Kidney (tissue), 14 donors: ENCODE measurements around the gene USP35. TPM values are rescaled to one million over a fixed set of nuclear protein-coding genes. Genes with fewer than 3 reads are reported as not detected.

Experiments
- DNase-seq, 5 donors: peaks; one replicate each; pipeline ENCODE4 v3.0.0-alpha.2; 2013 to 2020
- FAIRE-seq: peaks from 2 replicates; lab custom pipeline; 2012; peaks lifted over from hg19 to GRCh38; lab: Jason Lieb, UNC
- H3K27ac ChIP-seq, 2 donors: one replicate each; pipeline ENCODE4 v1.7.0; 2013; ENCODE audit warnings: low read depth in 2 of 2, low read length in 2 of 2, inconsistent platforms in 1 of 2
- H3K27me3 ChIP-seq: one replicate; pipeline ENCODE4 v1.7.1; 2013; ENCODE audit warnings: low read length, inconsistent platforms; ENCODE audit not compliant: control insufficient read depth, insufficient read depth
- H3K36me3 ChIP-seq, 3 donors: one replicate each; pipeline versions ENCODE4 v1.7.0 to v1.7.1; 2013; ENCODE audit warnings: low read length in 3 of 3, control low read depth in 1 of 3, inconsistent platforms in 1 of 3; ENCODE audit not compliant: insufficient read depth in 3 of 3, control insufficient read depth in 2 of 3
- H3K4me1 ChIP-seq, 3 donors: one replicate each; pipeline versions ENCODE4 v1.7.0 to v1.7.1; 2013; ENCODE audit warnings: low read length in 3 of 3, inconsistent platforms in 1 of 3, low read depth in 1 of 3; ENCODE audit not compliant: control insufficient read depth in 2 of 3, insufficient read depth in 2 of 3
- H3K4me3 ChIP-seq, 3 donors: one replicate each; pipeline versions ENCODE4 v1.7.0 to v1.8.1; 2013; ENCODE audit warnings: low read length in 3 of 3, control low read depth in 1 of 3, inconsistent platforms in 1 of 3
- H3K9ac ChIP-seq, 3 donors: one replicate each; pipeline versions ENCODE4 v1.7.0 to v1.7.1; 2013; ENCODE audit warnings: low read length in 3 of 3, control low read depth in 1 of 3, inconsistent platforms in 1 of 3
- H3K9me3 ChIP-seq, 3 donors: one replicate each; pipeline versions ENCODE4 v1.7.0 to v1.7.1; 2013; ENCODE audit warnings: low read length in 3 of 3, control low read depth in 1 of 3, inconsistent platforms in 1 of 3; ENCODE audit not compliant: control insufficient read depth in 2 of 3, insufficient read depth in 1 of 3
- intact Hi-C: fragments of 100-400 bp; cut with DNase I; formaldehyde crosslinking; loops from one replicate; pipeline ENCODE4 v1.11.1; 2022
- polyA plus RNA-seq: library from polyadenylated mRNA; stranded (reverse); fragments of 350-450 nt; fragmentation: Illumina TruSeq; extraction: RNeasy Lipid Tissue Mini Kit (QIAGEN cat#74804); gene quantifications from one replicate; pipeline ENCODE4 v1.2.3, GENCODE V29; 2014; ENCODE audit warnings: low read depth, low replicate concordance; ENCODE audit not compliant: insufficient read depth
- total RNA-seq: library from RNA; stranded (reverse); fragmentation: NEBNext Ultra II Directional; extraction: Animal tissue kit (Norgen Biotek cat#: 25700); gene quantifications from one replicate; pipeline ENCODE4 v1.2.1, GENCODE V29; 2021
- TF ChIP-seq, protein P1 (sequence below): IDR thresholded peaks from 3 replicates; pipeline ENCODE4 v1.5.1; 2012; ENCODE audit warnings: mild to moderate bottlenecking, moderate library complexity, borderline replicate concordance; ENCODE audit not compliant: insufficient read depth; ENCODE audit errors: extremely low read depth
- donor health status: control.
- donor health status: control.
- donor health status: control.
- donor health status: control.
- donor health status: control.
- donor health status: DM: yes; HTN: yes; CAD: no.
- donor health status: Normal renal cell carcinoma (clear cell type).

USP35 gene
- total and polyA plus RNA-seq, 2 donors from 2014 or later: 4.0 to 7.7 TPM

DNA sequence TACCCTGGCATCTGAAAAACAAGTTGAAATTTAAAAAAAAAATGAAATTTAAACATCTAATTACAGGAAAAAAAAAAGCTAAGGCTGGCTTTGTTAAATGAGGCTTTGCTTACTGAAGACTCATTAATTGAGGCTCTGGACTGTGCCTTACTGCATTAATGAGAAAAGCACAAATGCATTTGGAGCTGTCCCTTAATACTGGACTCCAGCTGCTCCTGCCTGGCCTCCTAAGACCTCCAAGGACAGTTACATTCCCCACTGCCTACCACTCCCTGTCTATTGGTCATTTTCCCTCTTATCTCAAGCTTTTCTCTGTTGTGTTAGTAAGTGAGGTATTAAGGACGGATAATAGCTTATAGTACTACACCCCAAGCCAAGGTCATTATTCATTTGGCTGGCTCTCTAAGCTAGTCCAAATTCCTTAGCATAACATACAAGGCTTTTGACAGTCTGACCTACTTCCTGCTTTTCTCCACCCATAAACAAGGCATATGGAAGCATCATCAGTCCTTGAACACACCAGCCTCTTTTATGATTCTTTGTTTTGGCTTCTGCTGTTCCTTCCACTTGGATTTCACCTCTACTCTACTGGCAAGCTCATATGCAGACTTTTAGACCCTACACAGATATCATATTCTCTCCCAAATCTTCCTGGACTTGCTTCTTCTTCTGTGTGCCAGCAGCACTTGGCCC is 62.5 kb downstream of the USP35 start:
- DNase-seq (peak in 1 of 5 donors; percentile 39), FAIRE-seq (no peak)
- no peak overlapping the region for H3K9ac ChIP-seq
- H3K27ac ChIP-seq: no peak overlapping the region
- no peaks in the 10 kb centered on the region for H3K9me3 ChIP-seq
- intact Hi-C loops: no loop called here
- TF ChIP-seq, protein P1, sequence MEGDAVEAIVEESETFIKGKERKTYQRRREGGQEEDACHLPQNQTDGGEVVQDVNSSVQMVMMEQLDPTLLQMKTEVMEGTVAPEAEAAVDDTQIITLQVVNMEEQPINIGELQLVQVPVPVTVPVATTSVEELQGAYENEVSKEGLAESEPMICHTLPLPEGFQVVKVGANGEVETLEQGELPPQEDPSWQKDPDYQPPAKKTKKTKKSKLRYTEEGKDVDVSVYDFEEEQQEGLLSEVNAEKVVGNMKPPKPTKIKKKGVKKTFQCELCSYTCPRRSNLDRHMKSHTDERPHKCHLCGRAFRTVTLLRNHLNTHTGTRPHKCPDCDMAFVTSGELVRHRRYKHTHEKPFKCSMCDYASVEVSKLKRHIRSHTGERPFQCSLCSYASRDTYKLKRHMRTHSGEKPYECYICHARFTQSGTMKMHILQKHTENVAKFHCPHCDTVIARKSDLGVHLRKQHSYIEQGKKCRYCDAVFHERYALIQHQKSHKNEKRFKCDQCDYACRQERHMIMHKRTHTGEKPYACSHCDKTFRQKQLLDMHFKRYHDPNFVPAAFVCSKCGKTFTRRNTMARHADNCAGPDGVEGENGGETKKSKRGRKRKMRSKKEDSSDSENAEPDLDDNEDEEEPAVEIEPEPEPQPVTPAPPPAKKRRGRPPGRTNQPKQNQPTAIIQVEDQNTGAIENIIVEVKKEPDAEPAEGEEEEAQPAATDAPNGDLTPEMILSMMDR: no peak
- no peak overlapping the region for H3K4me3 ChIP-seq
- H3K4me1 ChIP-seq: peaks cover 0 to 3% (median 0%) of the 10 kb centered on the region in 3 donors
- H3K27me3 ChIP-seq: no peaks in the 10 kb centered on the region
- H3K36me3 ChIP-seq: peaks cover 0 to 5% (median 0%) of the 10 kb centered on the region in 3 donors

DNA sequence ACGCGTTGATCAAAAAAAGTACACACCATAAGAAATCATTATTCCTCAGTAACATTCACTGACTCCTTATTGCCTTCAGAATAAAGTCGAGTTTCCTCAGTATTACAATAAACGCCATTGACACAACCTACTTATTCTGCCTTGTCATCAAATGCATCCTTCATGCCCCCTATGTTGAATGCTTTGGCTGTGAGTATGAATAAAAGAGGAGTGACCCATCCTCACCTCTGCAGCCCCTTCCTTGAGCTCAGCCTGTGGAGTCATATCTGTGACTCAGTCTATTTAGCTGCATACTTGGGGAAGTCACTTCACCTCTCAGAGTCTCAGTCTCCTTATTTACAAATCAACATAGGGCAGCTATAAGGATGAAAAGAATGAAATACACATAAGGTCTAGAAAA is 65.1 kb downstream of the USP35 start:
- Histone ChIP-seq H3K4me3 (no peak overlapping the region), H3K9me3 (no peaks in the 10 kb centered on the region), H3K9ac (no peak overlapping the region), H3K4me1 (peaks cover 0 to 5% (median 0%) of the 10 kb centered on the region in 3 donors), H3K27me3 (no peaks in the 10 kb centered on the region), H3K36me3 (no peaks in the 10 kb centered on the region), H3K27ac (no peak overlapping the region)
- DNase-seq (no peak), FAIRE-seq (no peak)
- TF ChIP-seq, protein P1: no peak
- intact Hi-C loops: no loop called here

DNA sequence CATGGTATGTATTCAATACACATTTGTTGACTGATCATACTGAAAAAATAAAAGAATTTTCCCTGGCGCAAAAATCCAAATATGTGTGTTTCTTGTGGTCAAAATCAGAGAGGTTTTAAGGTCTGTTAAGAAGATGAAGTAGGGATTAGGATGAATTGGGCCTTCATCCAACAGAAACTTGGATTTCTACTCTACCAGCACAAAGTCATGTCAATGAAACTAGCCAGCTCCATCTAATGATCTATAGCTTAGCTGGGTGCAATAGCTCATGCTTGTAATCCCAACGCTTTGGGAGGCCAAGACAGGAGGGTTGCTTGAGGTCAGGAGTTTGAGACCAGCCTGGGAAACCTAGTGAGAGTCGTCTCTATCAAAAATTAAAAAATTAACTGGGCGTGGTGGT is 65.5 kb downstream of the USP35 start:
- Histone ChIP-seq H3K27ac (no peak overlapping the region), H3K27me3 (no peaks in the 10 kb centered on the region), H3K9ac (no peak overlapping the region), H3K9me3 (no peaks in the 10 kb centered on the region), H3K4me1 (peaks cover 0 to 5% (median 0%) of the 10 kb centered on the region in 3 donors), H3K36me3 (no peaks in the 10 kb centered on the region), H3K4me3 (no peak overlapping the region)
- TF ChIP-seq, protein P1: no peak
- FAIRE-seq (no peak), DNase-seq (no peak)
- intact Hi-C loops: no loop called here
